ENCODE measurements around the gene RETREG1.

DNA sequence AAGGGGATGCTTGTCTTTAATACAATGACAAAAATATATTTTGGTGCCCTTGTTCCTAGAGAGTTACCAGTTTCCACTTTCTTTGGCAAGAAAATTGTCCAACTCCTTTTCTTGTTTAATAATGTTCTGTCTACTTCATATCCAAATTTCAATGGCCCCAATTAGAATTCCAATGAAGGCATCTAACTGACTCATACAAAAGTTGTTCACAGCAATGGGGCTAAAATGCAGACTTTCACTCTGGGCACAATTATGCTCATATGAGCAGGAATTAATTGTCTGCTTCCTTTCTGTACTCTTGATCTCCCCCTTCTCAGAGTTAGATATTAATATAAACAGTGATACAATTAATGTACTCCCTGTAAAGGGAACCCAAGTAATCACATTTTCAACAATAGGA is 109.1 kb downstream of the RETREG1 start:
- no peak for TF ChIP-seq POLR2AphosphoS5 (IDR thresholded peaks at IDR 0.05; ENCODE audit: borderline replicate concordance, low read depth, low read length)
- no peak for TF ChIP-seq EZH2 (IDR thresholded peaks at IDR 0.05)
